ENCODE measurements around the gene PRR33.

DNA sequence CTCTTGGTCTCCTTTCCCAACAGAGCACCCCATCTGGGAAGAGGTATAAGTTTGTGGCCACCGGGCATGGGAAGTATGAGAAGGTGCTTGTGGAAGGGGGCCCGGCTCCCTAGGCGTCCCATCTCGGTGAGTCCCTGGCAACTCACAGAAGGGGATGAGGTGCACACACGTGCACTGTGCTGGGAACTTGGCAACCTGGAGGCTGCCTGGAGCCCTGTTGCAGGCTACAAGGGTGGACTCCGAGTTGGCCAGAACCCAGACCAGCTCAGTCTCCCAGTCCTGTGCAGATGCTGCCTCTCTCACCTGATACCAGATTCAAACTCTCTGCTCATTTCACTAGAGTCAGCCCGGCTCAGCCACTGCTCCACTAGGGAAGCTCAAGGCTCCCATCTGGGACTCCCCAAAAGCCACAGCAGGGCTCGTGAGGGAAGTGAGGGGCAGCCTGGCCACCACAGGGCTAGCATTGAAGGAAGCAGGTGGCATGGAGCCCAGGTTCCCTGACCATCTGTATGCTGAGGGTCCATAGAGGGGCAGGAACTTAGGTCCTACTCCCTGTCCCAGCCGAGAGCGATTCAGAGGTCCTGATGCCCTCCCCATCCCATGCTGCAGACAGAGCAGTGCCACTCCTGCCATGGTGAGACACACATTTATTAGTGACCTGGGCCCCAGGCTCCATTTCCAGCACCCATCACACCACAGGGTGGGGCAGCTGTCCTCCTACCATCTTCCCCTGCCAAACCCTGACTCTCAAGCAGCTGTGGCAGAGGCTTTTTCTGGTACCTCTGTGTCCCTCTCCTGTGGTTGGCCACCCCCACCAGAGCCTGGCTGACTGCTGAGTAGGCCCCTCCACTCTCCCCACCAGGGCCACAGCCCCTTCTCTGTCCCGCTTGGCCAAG, 4.0 kb downstream of the PRR33 start:
- no peak for TF ChIP-seq CTCF (IDR thresholded peaks at IDR 0.05; ENCODE audit: poor library complexity)
- no peak for TF ChIP-seq EZH2 (IDR thresholded peaks at IDR 0.05; ENCODE audit: borderline replicate concordance)

Measured in hepatocyte (in vitro differentiated cells).